OCI-LY1 (cell line): ENCODE results near the gene APBA1.

Experiments used
- CTCF ChIP-seq: fragments of 200-600 bp; sonication (generic), shearing (Covaris generic); IDR thresholded peaks from 2 replicates; pipeline ENCODE4 v1.5.1; 2017; ENCODE audit warnings: mild to moderate bottlenecking, antibody characterized with exemption, low read length, moderate library complexity, mixed read lengths
- EZH2 ChIP-seq: fragments of 200-600 bp; sonication (generic), shearing (Covaris generic); IDR thresholded peaks from 2 replicates; pipeline ENCODE4 v1.8.0; 2017; ENCODE audit warnings: borderline replicate concordance, mixed run types, mild to moderate bottlenecking, antibody characterized with exemption, low read length, moderate library complexity, mixed read lengths

GRCh38 chr9:69577123-69577522 lies 95.0 kb downstream of the APBA1 start:
- TF ChIP-seq CTCF (no peak), EZH2 (no peak)
